HG03045 (cell line): ENCODE results near the gene PSD2.

Source experiments
- ATAC-seq: cut with Tn5 transposase; IDR thresholded peaks from one replicate; pipeline ENCODE4 v1.9.1; 2021; ENCODE audit warnings: mild to moderate bottlenecking, moderate library complexity; ENCODE audit not compliant: unreplicated experiment

PSD2 gene

DNA sequence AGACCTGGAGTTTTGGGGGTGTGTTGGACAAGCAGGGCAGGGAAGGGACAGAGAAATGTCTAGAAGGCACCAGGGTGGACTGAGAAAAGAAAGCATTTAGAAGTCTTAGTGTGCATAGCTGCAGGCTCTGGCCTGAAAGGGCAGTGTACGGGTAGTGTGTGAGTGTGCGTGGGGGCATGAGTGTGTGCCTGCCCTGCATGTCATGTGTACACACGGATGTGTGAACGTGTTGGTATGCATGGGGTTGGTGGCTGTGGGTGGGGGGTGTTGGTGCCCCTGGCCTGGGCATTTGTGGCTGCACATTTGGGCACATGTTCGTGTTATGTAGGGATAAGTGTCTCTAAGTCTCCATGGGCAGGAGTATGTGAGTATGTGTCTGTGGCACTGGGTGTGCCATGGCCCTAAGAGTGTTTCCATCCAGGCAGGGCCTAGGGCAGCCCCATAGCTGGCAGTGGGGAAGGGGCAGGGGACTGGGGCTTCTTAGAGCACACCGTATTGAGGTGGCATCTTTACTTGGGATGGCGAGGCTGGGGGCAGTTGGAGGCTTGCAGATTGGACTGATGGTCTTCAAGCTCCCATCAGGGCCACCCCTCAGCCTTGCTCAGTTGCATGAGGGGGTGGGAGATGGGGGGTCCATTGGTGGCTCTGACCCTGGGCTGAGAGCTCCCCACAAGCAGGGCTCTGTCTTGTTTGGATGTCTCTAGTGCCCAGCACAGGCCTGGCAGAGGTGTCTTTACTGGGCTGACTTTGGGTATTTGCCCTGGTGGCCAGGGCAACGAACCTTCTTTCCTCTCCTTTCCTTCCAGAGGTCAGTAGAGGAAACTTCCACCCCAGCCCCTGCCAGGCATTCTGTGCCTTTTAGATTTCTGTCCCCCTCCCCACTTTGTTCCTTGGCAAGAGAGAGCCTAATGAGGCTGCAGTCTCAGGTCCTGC, 15.0 kb downstream of the PSD2 start:
- no peak for ATAC-seq

DNA sequence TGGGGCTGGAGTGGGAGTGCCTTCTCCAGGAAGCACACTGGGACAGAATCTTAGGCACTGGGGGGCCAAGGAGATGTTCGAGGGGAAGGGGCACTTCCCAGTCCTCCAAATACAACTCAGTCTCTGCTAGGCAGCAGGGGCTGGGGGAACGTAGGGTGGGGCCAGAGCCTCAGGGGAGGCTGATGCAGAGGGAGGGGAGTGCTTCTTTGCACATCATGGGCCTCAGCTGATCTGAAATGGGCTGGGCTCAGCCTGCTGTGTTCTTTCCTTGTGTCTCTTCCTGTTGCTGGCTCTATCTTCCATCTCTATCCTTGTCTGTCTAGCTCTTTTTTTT, 15.6 kb downstream of the PSD2 start:
- no peak for ATAC-seq

DNA sequence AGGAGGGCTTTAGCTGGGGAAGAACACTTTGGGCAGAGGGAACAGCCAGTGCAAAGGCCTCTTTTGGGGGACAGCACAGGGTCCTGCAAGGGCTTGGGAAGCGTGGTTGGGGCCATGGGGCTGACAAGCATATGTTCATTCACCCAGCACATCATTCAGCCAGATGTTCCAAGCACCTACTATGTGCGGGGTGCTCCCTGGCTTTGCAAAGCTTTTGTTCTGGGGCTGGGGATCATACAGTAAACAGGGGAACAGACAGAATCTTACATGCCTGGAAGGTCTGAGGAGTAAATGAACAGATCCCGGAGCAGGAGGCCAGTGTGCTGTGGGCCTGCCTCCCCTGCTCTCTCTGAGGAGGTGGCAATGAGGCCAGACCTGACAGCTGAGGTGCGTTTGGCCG, 16.7 kb downstream of the PSD2 start:
- ATAC-seq = no peak

DNA sequence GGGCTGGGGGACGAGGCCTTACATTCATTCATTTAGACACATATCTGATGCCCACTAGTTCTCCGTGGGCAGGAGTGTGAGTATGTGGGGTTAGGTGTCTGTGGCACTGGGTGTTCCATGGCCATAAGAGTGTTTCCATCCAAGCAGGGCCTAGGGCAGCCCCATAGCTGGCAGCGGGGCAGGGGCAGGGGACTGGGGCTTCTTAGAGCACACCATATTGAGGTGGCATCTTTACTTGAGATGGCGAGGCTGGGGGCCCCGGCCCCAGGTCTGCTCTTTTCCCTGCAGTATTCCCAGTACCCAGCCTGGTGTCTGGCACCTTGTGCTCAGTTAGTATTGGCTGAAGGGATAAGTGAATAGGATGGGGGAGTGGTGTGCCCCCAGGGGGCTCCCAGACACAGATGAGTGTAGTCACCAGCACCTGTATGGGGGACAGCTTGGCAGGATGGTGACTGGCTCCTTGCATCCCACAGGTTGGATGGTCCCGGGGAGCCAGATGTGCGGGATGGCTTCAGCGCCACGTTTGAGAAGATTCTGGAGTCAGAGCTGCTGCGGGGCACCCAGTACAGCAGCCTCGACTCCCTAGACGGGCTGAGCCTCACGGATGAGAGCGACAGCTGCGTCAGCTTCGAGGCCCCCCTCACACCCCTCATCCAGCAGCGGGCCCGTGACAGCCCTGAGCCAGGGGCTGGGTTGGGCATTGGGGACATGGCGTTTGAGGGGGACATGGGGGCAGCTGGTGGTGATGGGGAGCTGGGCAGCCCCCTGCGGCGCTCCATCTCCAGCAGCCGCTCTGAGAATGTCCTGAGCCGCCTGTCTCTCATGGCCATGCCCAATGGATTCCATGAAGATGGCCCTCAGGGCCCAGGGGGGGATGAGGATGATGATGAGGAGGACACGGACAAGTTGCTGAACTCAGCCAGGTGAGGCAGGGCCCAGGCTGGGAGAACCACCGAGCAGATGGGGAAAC, 17.5 kb downstream of the PSD2 start:
- ATAC-seq = no peak

DNA sequence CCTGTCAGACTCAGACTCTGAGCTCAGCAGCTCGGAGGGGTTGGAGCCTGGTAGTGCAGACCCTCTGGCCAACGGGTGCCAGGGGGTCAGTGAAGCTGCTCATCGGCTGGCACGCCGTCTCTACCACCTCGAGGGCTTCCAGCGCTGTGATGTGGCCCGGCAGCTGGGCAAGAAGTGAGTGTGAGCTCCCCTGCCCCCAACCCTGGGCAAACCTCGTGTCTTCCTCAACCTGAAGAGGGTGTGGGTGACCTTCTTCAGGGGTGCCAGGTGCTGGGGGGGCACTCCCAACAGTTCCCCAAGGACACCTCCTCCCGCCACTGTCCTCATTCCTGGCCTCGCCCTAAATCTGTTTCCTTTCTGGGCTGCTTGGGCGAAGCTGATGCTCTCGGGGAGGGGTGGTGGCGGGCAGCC, 18.6 kb downstream of the PSD2 start:
- no peak for ATAC-seq

DNA sequence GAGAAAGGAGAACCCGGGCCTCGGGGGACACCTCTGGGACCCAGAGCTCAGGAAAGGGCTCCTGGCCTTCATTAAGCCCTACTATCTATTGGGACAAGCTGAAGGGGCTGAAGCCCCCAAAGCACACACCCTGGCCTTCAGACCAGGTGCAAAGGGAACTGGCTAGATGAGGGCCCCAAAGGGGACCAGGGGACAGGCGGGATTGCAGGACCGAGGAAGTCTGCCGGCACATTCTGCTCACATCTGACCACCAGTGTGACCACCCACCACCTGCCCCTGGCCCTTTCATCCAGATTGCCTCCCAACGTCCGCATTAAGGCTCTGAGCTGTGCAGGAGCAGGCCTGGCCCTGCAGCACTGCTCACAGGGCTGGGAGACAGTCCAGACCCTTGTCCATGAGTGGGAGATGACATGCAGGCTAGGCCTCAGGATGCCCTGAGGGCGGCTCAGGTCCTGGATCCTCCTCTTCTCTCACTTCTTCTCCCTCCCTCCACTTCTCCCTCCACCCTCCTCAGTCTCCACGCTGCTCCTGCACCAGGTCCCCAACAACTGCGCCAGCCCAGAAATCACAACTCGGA, 19.2 kb downstream of the PSD2 start:
- no peak for ATAC-seq

DNA sequence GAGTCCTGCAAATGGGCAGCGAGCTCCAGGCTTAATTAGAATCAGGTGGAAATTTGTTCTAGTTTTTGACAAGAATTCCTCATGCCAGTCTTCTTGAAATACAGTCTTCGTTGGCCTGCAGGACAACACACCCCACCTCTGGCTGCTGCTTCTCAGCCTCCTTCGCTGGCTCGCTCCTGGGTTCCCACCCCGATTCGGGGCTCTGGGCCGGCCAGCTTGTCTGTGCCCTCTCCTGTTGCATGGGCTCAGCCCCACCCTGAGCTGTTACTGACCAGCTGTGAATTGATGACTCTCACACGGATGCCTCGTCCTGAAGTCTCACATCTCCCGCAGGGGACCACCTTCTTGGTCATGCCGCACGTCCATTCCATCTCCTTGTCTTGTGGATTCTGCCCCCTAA, 21.0 kb downstream of the PSD2 start:
- ATAC-seq = no peak

DNA sequence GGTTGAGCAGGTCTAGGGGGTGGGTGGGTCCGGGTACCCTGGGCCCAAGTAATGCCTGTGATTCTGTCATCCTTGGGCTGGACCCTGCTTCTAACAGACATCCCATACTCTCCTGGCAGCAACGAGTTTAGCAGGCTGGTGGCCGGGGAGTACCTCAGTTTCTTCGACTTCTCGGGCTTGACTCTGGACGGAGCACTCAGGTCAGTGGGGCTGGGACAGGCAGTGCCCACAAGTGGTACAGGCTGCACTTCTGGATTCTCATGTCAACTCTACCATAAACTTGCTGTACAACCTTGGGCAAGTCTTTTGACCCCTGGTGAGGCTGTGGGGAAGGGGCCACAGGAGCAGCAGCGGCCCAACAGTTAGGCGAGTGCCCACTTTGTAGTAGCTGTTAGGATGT, 21.8 kb downstream of the PSD2 start:
- no peak for ATAC-seq

DNA sequence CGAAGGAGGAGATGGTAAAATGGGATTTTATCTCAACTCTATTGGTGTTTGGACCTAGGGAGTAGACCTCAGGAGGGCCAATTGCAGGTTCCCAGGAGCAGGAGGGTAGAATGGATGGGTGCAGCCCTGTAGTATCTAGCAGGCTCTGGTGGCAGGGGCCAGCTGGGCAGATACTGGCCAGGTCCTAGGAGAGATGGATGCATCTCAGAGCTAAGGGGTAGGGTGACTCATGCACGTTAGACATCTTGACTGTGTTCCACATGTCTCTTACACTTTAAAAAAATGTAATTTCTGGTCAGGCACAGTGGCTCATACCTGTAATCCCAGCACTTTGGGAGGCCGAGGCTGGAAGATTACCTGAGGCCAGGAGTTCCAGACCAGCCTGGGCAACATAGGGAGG, 22.4 kb downstream of the PSD2 start:
- ATAC-seq = no peak

DNA sequence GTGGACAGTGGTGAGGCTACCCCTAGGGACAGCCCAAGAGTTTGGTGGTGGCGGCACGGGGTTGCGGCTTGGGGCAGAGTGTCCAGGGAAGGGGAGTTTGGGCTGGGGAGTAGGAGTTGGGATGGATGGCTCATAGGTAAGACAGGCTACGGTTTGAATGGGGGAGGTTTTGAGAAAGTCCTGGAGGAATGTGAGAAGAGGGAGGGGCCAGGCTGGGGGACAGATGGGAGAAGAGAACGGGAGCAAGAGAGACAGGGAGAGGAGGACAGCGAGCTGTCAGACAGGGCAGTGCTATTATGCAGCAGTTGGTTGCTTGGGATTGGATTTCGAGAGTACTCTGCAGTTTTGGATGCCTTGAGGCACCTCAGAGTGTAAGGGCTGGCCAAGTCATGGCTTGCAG, 24.5 kb downstream of the PSD2 start:
- ATAC-seq = no peak

DNA sequence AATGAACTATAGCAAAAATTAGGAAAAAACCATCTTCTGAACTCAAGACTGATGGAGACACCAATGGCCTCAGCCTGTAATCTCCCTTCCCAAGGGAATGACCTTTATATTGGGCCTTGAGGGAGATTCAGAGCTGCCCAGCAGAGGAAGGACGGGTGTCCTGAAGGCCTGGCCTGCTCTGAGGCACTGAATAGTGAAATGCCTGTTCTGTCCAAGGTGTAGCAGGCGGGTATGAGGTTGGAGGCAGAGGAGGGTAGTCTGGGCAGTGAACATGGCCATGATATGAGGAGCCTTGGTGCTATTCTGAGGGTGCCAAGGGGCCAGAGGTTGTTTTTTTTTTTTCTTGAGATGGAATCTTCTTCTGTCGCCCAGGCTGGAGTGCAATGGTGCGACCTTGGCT, 25.0 kb downstream of the PSD2 start:
- no peak for ATAC-seq

DNA sequence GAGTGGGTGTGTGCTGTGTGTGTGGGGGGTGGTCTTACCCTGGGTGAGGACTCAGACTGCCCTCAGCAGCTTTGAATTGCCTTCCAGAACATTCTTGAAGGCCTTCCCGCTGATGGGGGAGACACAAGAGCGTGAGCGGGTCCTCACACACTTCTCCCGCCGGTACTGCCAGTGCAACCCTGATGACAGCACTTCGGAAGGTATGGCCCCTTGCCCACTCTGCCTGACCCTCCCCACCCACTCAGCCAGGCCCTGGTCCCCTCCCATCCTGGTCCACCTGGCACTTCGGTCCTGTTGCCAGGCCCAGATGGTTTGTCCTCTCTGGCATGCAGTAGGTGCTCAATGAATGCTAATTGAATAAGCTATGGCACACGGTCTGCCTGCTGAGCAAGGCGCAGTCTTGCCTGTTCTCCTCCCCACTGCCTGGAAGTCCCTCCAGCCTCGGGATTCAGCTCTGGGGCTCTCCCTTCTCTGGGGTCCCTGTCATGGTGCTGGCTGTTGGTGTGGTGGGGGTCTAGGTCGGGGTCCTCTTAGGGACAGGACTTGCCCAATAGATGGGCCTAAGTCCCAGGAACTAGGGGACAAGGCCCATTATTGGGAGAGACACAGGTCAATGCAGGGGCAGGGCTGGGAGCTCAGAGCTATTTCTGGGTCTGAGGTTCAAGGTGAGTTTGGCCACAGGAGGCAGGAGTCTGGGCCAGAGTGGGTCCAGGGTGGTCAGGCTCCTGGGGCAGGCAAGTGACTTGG, 26.4 kb downstream of the PSD2 start:
- ATAC-seq = no peak

DNA sequence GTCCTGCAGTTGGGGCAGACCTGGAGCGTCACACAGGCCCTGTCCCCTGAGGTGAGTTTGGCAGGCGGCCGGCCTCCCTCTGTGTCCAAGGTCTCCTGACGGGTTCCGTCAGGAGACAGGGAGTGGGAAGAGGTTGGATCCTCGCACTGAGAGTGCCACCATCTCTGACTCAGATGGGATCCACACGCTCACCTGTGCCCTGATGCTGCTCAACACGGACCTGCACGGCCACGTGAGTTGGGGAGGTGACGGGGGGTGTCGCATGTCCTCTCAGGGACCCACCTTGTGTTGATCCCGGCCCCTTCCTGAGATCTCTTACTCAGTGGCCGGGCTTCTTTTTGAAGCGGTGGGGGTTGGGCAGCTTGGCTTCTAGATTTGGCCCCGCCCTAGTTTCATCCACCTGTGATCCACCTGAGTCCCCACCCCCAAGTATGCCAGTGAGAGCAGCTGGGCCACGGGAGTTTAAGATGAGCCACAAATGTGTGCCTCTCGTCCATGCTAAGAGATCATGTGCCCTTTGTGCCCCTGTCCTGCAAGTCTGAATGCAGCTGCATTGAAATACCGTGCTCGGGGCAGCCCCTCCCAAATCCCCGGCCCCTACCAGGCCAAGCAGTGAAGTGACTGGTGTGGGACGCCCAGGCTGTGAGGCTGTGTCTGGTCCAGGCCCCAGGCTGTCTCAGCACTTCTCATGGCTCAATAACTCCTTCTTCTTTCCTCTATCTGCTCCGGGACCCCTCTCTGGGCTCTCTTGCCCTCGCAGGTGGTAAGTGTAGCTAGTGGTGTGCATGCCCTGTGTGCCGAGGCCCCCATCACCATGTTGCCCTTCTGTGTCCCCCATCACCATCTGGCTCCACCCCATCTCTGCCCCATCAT, 27.2 kb downstream of the PSD2 start:
- no peak for ATAC-seq

DNA sequence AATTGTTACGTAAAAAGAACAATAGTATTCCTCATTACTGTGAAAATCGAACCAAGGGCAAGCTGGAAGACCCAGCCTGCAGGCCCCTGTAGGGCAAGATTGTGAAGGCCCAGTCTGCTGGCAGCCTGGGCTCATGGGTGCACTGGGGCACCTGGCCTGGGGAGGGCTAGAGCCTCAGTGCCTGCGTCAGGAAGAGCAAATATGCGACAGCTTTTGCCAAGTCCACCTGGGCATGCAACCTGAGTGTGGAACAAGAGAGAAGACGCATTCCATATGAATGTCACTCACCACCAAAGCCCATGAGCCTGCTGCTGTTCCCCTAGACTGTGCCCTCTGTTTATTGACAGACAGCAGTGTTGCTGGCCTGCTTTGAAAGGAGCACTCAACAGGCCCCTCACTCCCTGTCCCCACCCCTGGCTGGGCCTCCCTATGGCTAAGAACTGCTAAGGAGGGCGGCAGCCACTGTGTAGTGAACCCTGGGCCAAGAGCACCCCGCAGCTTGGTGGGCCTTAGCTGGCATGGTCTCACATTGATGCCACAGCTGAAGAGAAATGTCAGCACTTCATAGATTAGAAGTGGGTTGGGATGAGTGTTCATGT, 28.2 kb downstream of the PSD2 start:
- ATAC-seq = no peak

DNA sequence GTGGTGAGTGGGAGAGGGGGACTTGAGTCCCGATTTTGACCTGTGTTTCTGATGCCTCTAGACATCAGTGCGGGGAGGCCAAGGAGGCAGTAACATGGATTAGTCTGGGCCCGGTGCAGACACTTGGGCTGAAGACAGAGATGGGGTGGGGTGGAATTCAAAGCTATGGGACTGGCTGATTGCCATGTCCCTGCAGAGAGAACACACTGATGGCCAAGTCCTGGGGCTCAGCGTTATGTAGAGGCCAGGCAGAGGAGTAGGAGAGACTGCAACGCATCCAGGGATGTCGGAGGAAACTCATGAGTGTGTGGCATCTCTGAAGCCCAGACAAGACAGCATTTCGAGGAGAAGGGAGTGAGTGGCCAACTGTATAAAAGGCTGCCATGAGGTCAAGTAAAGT, 30.1 kb downstream of the PSD2 start:
- no peak for ATAC-seq

DNA sequence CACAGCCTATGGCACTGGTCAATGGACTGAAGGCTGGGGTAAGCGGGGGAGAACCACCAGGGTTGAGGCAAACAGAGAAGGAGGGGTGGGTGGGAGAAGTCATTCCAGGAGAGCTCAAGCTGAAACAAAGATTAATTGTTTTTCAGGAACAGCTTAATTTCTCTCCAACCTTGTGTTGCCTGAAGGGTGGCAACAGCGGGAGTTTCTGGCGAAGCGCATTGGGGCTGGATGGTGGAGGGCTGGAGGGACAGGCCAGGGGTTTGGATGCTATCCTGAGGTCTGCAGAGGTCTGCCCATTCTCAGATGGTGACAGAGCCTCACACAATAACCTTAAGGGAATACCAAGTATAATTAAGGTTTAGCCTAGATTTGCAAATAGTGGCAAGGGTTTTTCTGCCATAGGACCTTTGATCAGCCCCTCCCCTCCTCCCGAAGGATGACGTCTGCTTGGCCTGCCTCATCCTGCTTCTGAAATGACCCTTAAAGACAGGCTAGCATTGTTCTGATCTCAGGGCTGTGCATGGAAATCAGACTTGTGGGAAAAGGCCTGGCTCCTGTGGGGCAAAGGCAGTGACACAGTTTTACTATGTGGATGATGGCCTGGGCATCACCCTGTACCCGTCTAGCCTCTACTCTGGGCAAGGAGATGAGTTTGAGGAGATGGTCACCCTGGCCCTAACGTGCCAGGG, 32.7 kb downstream of the PSD2 start:
- no peak for ATAC-seq

DNA sequence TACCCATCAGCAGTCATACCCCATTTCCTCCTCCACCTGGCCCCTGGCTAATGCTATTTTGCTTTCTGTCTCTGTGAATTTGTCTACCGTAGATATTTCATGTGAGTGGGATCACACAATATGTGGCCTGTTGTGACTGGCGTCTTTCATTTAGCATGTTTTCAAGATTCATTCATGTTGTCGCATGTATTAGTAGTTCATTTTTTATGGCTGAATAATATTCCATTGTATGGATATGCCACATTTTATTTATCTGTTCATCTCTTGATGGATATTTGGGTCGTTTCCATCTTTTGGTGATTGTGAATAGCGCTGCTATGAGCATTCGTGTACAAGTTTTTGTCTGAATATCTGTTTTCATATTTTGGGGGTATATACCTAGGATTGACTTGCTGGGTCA, 33.9 kb downstream of the PSD2 start:
- ATAC-seq = no peak

DNA sequence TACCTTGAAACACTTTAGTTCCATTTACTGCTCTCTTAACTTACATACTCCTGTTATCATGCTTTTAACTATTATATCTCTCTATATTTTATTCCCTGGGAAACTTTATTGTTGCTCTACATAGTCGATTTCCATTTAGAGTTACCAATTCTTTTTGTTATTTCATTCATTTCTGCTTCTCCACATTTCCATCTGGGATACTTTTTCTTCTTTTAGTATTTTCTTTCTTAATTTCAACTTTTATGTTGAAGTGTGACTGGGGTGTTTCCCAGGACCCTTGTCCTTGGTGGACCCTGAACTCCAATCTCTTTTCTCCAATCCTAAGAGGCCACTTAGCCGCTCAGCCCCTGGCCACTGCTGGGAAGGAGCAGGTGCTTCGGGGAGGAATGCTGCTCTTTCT, 36.0 kb downstream of the PSD2 start:
- no peak for ATAC-seq

DNA sequence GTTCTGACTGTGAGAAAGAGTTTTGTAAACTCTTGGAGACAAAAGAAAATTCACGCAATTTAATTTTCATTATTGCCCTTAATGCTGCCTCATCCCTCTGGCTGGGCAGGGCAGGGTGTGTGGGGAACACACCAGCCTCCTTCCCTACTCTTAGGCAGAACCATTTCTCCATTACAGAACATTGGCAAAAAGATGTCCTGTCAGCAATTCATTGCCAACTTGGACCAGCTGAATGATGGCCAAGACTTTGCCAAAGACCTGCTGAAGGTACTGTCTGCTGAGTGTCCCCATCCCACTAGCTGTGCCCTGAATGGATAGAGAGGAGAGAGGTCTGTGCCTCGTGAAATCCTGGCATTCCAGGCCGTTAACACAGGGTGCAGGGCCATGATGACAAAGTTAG, 37.9 kb downstream of the PSD2 start:
- no peak for ATAC-seq
